NCI-H2081 treated with DMSO at 0.1 percent for 48 hours (cell line): ENCODE results near the gene HS3ST4.

Source experiments
- DNase-seq: peaks from one replicate; lab custom pipeline; 2025; lab: John Stamatoyannopoulos, UW

The HS3ST4 gene

GRCh38 chr16:25827709-25828108 lies 135.9 kb downstream of the HS3ST4 start:
- no peak for DNase-seq

DNA sequence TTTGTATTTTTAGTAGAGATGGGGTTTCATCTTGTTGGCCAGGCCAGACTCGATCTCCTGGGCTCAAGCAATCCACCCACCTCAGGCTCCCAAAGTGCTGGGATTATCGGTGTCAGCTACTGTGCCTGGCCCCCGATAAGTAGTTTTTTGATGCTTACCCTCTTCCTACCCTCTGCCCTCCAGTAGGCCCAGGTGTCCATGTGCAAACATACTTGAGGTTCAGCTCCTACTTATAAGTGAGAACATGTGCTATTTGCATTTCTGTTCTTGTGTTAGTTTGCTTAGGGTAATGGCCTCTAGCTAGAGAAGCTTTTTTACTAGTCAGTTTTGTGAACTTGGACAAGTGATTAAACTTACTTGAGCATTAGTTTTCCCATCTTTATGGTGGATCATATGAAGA lies 136.8 kb downstream of the HS3ST4 start:
- no peak for DNase-seq

GRCh38 chr16:25832291-25832690 lies 140.5 kb downstream of the HS3ST4 start:
- DNase-seq: no peak

DNA sequence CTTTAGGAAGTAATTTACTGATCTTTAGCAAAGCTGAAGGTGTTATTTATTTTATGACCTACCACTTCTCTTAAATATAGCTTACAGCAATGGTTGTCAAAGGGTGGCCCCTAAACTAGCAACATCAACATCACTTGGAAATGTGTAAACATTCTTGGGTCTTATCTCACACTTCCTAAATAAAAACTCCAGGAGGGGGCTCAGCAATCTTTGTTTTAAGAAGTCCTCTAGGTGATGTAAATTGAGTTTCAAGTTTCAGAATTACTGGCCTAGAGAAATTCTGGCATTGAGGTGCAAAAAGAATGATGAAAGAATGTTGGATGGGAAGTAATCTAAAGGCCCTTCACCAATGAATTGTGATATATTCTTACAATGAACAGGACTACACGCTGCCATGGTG lies 142.3 kb downstream of the HS3ST4 start:
- DNase-seq: no peak

- DNase-seq: no peak
Measured at GRCh38 chr16:25835126-25835525, 143.4 kb downstream of the HS3ST4 start.

GRCh38 chr16:25838724-25839186 lies 147.0 kb downstream of the HS3ST4 start:
- DNase-seq: no peak

DNA sequence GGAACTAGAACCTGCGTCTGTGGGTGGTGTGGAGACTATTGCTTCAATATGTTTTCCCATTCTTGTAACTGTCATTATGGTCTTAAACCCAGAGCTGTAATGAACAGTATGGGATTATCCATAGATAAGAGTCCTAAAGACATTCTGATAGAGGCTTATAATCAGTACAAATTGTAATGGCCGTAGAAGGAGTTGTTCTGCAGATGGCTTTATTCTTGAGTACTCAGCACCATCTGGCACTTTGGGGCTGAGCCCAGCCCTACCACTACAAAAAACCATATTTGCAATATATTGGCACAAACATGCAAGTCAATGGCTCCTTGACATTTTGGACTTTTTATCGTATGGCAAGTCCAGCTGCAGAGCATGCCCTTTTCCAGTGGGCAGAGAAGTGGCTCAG lies 150.0 kb downstream of the HS3ST4 start:
- no peak for DNase-seq

DNA sequence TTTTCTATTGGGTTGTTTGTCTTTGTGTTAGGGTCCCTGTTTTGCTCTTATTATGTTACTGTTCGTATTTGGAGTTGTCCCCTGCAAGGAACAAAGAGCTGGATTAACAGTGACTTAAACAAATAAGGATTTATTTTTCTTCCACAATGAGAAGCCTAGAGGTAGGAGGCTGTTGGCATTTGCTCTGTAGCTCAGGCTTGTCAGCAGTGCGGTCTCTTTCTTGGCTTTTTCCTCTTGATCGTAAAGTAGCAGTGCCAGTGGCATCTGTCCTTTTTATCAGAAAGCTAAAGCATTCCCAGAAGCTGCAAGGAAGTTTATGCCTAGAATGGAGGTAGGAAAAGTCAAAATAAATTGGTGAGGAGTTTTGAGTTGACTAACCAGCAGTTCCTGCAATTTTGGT lies 154.1 kb downstream of the HS3ST4 start:
- no peak for DNase-seq

- DNase-seq: no peak
Measured at GRCh38 chr16:25854141-25854540, 162.4 kb downstream of the HS3ST4 start.

- no peak for DNase-seq
Measured at GRCh38 chr16:25855063-25855462, 163.3 kb downstream of the HS3ST4 start.

DNA sequence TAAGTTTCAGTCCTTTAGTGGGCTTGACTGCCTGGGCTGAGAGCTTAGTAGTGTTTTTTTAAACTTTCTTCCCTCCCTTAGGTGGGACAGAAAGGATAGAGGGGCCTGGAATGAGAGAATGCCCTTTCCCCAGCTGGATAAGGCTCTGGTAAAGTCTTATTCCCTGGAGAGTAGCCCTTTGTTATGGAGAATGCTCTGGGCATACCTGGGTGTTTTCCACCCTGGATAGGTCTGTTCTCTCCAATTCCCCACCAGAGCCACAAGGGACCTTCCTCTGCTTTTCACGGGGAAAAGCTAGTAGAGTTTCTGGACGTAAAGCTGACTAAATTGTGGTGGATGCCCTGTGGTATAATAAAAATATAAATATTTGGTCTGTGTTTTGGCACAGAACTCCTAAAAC lies 164.1 kb downstream of the HS3ST4 start:
- DNase-seq: no peak

GRCh38 chr16:25859645-25860044 lies 167.9 kb downstream of the HS3ST4 start:
- no peak for DNase-seq

GRCh38 chr16:25867041-25867440 lies 175.3 kb downstream of the HS3ST4 start:
- no peak for DNase-seq

GRCh38 chr16:25868106-25868505 lies 176.3 kb downstream of the HS3ST4 start:
- no peak for DNase-seq

- DNase-seq: no peak
Measured at GRCh38 chr16:25868706-25869370, 177.1 kb downstream of the HS3ST4 start.

GRCh38 chr16:25872369-25873070 lies 180.8 kb downstream of the HS3ST4 start:
- DNase-seq: no peak

GRCh38 chr16:25874196-25874595 lies 182.4 kb downstream of the HS3ST4 start:
- DNase-seq: no peak

DNA sequence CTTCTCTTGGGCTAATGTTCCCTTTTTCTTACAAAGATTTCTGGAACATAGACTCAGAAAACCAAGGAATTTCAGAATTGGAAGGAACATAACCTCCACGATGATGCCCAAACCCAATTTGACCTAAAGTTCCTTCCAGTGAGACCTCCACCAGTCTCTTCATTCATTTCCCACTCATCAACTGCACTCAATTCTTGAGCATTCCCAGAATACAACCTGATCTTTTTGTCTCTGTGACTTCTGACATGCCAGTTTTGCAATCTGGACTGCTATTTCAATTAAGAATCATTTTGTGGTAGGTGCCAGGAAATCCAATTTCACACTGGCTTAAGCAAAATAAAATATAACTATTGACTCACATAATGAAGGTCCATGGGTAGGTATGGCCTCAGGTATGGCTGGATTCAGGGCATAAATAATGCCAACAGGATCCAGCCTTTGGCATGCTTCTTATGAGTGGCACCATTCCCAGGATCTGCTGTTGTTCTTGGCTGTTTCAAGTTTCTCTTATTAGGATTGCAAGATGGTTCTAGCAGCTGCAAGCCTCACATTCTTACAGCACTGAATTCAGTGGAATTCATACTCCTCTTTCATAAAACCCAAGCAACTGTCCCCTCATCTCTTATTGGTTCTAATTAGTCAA lies 184.3 kb downstream of the HS3ST4 start:
- DNase-seq: no peak

DNA sequence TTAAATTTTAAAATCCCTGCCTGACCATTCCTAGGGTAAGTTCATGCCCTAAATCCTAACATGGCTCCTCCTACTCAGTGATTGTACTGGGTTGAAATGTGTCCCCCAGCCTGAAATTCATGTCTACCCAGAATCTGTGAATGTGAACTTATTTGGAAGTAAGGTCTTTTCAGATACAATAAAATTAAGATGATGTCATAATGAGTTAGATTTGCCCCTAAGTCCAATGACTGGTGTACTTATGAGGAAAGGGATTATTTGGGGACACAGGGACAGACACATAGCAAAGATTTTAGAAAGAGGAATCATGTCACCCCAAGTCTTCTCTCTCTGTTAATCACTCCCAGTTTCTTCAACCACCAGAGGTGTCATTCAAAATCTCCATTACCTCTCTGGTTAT lies 185.3 kb downstream of the HS3ST4 start:
- no peak for DNase-seq

GRCh38 chr16:25886598-25886997 lies 194.8 kb downstream of the HS3ST4 start:
- DNase-seq: no peak

GRCh38 chr16:25888868-25889267 lies 197.1 kb downstream of the HS3ST4 start:
- no peak for DNase-seq

GRCh38 chr16:25893332-25893731 lies 201.6 kb downstream of the HS3ST4 start:
- no peak for DNase-seq

GRCh38 chr16:25894093-25894492 lies 202.3 kb downstream of the HS3ST4 start:
- no peak for DNase-seq
